Stimulated activated CD4-positive, alpha-beta T cell treated with anti-CD3 and anti-CD28 coated beads, Interleukin-2, amount 100 ng/mL, for 4 hours (primary cell): ENCODE measurements around the gene LILRA2.
"Not testable (repeated sequence)": the region's sequence is repeated elsewhere in the genome, so short reads cannot be mapped to it uniquely, and the experiment has no call there.

Experiments
- DNase-seq: peaks from one replicate; pipeline ENCODE4 v3.0.0-alpha.2; 2020; ENCODE audit warnings: low read depth

LILRA2 gene

GRCh38 chr19:54573330-54573872 is at the start of gene LILRA2:
TSS of gene LILRA2 (plus strand) at chr19:54573790. CDS start at chr19:54573879, 89 bp downstream.
- DNase-seq: no peak

- DNase-seq: no peak
Observed at GRCh38 chr19:54525636-54526035, 48.0 kb upstream of the LILRA2 start.

- no peak for DNase-seq
Observed at GRCh38 chr19:54526972-54527371, 46.6 kb upstream of the LILRA2 start.

GRCh38 chr19:54530866-54531265 is 42.7 kb upstream of the LILRA2 start:
- no peak for DNase-seq

- no peak for DNase-seq
Observed at GRCh38 chr19:54532528-54532927, 41.1 kb upstream of the LILRA2 start.

GRCh38 chr19:54533476-54533875 is 40.1 kb upstream of the LILRA2 start:
- no peak for DNase-seq

- no peak for DNase-seq
Observed at GRCh38 chr19:54534156-54534555, 39.4 kb upstream of the LILRA2 start.

- DNase-seq: no peak
Observed at GRCh38 chr19:54535601-54536000, 38.0 kb upstream of the LILRA2 start.

- no peak for DNase-seq
Observed at GRCh38 chr19:54536956-54537355, 36.6 kb upstream of the LILRA2 start.

- DNase-seq: no peak
Observed at GRCh38 chr19:54541712-54542111, 31.9 kb upstream of the LILRA2 start.

- no peak for DNase-seq
Observed at GRCh38 chr19:54548806-54549205, 24.8 kb upstream of the LILRA2 start.

GRCh38 chr19:54549224-54549623 is 24.4 kb upstream of the LILRA2 start:
- no peak for DNase-seq

GRCh38 chr19:54551293-54551692 is 22.3 kb upstream of the LILRA2 start:
- DNase-seq: no peak

- no peak for DNase-seq
Observed at GRCh38 chr19:54551950-54552912, 21.4 kb upstream of the LILRA2 start.

- no peak for DNase-seq
Observed at GRCh38 chr19:54552913-54553310, 20.7 kb upstream of the LILRA2 start.

- DNase-seq: no peak
Observed at GRCh38 chr19:54554006-54554405, 19.6 kb upstream of the LILRA2 start.

- no peak for DNase-seq
Observed at GRCh38 chr19:54554896-54555295, 18.7 kb upstream of the LILRA2 start.

GRCh38 chr19:54556194-54556593 is 17.4 kb upstream of the LILRA2 start:
- no peak for DNase-seq

GRCh38 chr19:54558339-54558738 is 15.3 kb upstream of the LILRA2 start:
- DNase-seq: no peak

GRCh38 chr19:54560881-54561385 is 12.7 kb upstream of the LILRA2 start:
- no peak for DNase-seq

- no peak for DNase-seq
Observed at GRCh38 chr19:54561840-54562239, 11.8 kb upstream of the LILRA2 start.

GRCh38 chr19:54563206-54563605 is 10.4 kb upstream of the LILRA2 start:
- DNase-seq: not testable (repeated sequence)

GRCh38 chr19:54570316-54570715 is 3.3 kb upstream of the LILRA2 start:
- no peak for DNase-seq
